ENCODE measurements around the gene NKX6-2.
"Not testable (repeated sequence)": the region's sequence is repeated elsewhere in the genome, so short reads cannot be mapped to it uniquely, and the experiment has no call there.

NKX6-2 gene

GRCh38 chr10:132812520-132812919 lies 26.6 kb upstream of the NKX6-2 start:
- FAIRE-seq = no peak

DNA sequence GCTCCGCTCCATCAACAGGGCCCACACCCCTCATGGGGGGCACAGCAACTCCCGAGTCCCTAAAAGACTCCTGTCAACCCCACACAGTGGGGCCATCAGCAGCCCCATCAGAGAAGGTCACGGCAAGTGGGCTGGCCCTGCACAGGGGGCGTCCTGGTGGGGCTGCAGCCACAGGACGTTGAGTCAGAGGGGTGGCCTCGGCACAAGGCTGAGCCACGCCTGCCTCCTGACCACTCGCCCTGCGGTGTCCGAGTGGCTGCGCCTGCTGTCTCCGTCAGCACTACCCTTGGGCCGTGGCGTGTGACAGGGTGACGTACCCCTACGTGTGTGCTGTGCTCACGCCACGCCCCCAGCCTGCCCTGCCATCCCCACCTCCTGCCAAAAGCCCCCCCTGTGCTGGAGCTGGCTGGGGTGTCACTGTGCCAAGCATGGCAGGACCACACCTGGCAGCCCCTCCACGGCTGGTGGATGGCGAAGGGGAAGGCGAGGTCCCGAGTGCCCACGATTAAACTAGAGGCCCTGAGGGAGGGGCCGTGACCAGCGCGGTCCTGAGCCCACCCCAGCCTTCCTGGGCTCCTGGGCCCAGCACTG lies 26.0 kb upstream of the NKX6-2 start:
- FAIRE-seq = no peak

GRCh38 chr10:132810807-132811700 lies 25.1 kb upstream of the NKX6-2 start:
- FAIRE-seq = no peak

GRCh38 chr10:132810141-132810806 lies 24.3 kb upstream of the NKX6-2 start:
- no peak for FAIRE-seq

DNA sequence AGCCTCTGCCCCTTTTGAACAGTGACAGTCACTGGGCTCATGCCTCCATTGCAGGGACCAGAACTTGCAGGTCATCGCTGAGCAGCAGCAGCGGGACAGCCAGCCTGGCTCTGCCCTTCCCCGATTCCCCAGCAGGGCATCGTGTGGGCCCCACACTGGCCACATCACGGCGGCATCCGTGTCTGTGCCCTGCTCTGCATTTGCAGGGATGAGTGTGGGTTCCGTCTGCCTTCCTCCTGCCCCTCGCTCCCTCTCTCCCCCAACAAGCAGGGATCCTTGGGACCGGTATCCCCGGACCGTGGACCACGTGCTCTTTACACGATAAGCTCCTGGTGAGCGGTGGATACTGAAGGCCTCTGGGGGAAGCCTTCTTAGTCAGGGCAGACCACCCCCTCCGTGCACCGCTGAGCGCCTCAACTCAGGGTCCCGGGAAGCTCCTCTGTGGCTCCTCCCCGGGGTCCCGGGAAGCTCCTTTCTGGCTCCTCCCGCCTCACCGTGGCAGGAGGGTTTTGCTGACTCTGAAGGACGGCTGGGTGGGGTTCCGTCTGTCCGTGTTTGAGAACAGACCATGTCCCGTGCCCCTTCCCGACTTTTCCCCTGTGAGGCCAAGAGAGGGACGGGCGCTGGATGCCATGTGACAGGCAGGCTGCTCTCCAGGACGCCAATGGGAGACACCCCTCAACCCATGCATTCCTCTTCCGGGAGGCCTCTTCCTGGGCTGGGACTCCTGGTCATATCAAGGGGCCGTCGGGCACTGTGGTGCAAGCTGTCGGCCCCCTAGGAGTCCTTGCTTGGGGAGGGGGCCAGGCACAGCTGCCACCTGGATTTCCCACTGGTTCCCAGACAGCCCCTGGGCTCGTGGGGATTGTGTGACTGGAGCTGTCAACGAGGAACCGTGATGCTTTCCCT lies 23.5 kb upstream of the NKX6-2 start:
- FAIRE-seq = no peak

DNA sequence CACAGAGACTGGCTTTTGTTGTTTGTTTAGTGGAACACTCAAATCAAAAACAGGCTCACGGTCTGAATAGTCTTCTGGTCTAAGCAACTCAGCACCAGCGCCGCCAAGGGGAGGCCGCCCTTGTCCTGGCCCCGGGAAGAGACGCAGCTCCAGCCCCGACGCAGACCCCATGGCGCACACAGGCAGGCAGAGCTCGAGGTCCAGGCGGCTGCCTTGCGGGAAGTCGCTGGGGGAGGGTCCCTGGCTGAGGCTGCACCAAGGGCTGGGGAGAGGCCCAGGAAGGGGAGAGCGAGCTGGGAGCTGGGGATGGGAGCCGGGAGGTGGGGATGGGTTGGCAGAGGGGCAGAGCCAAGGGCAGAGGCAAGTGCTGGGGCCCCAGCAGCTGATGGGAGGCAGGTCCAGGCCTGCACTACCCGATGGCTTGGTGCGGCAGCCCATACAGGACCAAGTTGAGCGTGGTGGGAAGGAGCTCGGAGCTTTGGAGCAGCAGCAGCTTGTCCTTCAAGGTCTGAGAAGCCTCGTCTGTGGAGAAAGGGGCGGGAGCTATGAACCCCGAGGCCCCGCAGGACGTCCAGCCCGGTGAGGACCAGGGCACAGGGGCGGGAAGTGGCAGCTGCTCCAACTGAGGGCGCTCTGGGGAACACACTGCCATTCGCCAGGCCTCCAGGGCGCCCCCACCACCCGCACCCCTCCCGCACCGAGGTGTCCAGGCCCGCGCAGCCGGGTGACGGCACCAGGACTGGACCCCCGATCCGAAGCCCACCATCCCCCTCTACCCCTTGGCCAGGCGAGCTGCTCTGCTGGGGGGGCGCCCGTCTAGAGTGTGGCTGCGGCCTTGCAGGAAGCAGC lies 22.7 kb upstream of the NKX6-2 start:
- no peak for FAIRE-seq

DNA sequence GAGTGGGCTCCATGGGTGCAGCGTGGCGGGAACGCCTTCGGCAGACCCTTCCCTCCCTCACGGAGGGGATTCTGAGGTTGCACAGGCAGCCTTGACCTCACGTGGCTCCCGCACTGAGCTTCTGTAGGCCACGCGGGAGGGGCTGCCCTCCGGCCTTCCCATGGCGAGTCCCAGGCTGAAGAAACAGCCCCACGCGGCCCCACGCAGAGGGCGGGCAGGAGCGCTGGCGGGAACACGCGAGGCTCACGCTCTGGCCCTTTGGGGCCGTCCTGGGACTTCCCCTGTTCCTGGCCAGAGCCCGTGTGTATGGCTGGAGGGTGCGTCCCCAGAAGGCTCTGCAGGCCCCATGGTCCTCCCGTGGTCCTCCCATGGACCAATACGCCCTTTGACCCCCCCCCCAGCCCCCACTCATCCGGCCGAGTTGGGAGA lies 21.7 kb upstream of the NKX6-2 start:
- FAIRE-seq = no peak

- no peak for FAIRE-seq
Observed at GRCh38 chr10:132806561-132807003, 20.6 kb upstream of the NKX6-2 start.

DNA sequence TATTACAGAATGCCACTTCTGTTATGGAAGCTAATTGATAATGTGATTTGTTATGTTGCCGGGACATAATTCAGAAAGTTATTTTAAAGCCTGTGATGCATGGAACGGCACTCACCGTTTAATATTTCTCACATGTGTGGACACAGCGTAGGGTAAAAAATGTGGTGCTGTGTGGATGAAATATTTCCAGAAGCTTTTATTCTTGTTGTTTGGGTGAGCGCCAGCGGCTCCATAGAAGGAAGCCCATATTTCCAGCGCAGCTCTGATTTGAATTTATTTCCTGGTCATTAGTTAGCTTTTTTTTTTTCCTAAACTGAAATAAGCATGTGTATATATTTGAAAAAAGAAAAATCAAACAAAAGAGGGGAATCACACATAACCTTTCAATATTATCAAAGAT lies 20.2 kb upstream of the NKX6-2 start:
- no peak for FAIRE-seq

GRCh38 chr10:132805599-132805998 lies 19.7 kb upstream of the NKX6-2 start:
- no peak for FAIRE-seq

GRCh38 chr10:132804785-132805426 lies 19.0 kb upstream of the NKX6-2 start:
- FAIRE-seq = no peak

DNA sequence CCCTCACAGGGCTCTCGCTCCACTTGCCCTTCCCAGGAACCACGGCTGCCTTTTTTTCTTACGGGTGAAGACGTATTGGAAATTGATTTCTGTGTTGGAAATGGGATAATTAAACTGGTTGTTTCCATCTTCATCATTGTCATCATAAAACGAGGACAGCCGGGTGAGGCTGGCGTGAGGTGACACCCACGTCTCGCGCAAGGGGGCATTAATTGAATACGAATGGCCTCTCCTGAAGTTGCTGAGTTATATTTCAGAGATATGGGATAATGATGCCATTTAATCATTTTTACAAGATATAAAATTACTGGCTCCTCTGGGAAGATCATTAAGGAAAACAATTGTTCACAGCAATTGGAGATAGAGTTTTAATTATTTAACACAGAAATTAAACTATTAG lies 18.3 kb upstream of the NKX6-2 start:
- no peak for FAIRE-seq

GRCh38 chr10:132803416-132804210 lies 17.7 kb upstream of the NKX6-2 start:
- FAIRE-seq = no peak

- no peak for FAIRE-seq
Observed at GRCh38 chr10:132802694-132803320, 16.9 kb upstream of the NKX6-2 start.

DNA sequence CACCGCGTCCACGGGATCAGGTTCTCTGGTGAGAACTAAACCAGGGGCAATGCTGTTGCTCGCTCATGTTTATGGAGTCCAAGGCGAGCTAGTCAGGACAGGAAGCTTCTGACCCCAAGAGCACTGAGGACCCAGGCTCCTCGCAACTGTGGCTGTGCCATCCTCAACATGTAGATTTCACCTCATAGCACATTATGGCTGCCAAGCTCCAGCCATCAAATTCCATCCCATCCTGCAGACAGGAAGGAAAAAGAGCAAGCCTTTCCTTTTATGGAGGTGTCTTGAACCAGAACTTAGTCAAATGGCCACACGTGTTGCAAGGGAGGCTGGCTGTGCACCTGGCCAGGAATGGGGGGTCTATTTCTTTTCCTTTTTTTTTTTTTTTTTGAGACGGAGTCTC lies 16.1 kb upstream of the NKX6-2 start:
- no peak for FAIRE-seq

DNA sequence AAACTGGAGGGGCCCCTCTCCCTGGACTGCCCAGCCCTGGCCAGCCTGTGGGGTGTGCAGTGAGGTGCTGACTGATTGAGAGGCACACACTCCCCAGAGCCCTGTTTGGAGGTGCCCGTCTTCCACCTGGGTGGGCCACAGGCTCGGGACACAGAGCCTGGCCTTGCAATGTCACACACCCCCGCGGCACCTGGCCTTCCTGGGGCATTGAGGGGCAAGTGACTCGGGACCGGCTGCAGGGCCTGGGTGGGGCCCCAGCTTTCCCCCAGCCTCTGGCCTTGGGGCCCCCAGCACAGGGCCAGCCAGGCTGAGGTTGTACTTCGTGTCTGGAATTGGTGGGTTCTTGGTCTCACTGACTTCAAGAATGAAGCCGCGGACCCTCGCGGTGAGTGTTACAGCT lies 13.9 kb upstream of the NKX6-2 start:
- FAIRE-seq = no peak

DNA sequence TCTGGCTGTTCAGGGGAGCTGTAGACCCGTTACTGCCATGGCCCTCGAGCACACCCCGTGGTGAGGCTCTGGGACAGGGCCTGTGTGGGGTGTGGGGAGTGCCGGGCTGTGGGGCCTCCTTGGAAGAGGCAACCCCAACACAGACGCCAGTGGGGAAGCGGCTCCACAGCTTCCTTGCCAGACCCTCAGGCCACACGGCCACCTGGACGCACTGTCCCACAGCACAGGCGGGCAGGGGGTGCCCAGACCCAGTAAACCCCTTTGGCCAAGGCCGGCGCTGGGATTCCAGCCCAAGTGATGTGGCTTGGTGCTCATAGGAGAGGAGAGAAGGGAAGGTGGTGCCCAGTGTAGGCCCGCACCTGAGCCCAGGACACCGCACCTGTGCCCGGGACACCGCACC lies 12.9 kb upstream of the NKX6-2 start:
- no peak for FAIRE-seq

- no peak for FAIRE-seq
Observed at GRCh38 chr10:132798403-132798802, 12.5 kb upstream of the NKX6-2 start.

GRCh38 chr10:132797986-132798385 lies 12.0 kb upstream of the NKX6-2 start:
- FAIRE-seq = not testable (repeated sequence)

DNA sequence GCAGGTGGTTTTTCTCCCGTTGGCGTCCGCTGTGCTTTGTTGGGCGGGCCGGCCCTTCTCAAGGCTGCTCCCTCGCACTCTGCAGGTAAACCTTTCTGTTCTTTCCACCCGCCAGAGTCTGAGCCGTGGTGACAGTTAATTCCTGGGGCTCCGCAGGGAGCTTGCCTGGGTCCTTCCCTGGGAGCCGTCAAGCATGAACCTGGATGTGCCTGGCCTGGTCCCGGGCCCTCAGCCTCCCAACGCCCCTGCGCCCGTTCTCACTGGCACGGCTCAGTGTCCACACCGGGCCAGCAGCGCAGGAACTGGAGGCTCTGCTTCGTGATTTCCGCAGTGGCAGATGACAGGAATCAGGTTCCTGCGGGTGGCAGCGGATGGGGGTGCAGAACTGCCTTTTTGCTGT lies 10.9 kb upstream of the NKX6-2 start:
- no peak for FAIRE-seq
